Measurements from ENCODE around the gene OR2S2.

Gene OR2S2

GRCh38 chr9:35909687-35910612 is 48.0 kb downstream of the OR2S2 start:
- H3K9me3 ChIP-seq (ENCODE audit: insufficient read depth, low read depth, low read length) = no peaks in the 10 kb centered on the region
- no peaks in the 10 kb centered on the region for H3K9me2 ChIP-seq (replicated peaks; ENCODE audit: low read depth, low read length)
- no peaks in the 10 kb centered on the region for H3K27me3 ChIP-seq (ENCODE audit: insufficient read depth, low read length, poor library complexity, severe bottlenecking)
- no peak overlapping the region for H3K4me3 ChIP-seq (ENCODE audit: low read length, poor library complexity, severe bottlenecking)
- no peaks in the 10 kb centered on the region for H3K79me2 ChIP-seq (ENCODE audit: insufficient read depth, low read length)
- TF ChIP-seq CTCF (conservative IDR thresholded peaks at IDR 0.05; ENCODE audit: low read length) (no peak), EZH2phosphoT487 (IDR thresholded peaks at IDR 0.05; ENCODE audit: borderline replicate concordance) (no peak)
- H3K4me2 ChIP-seq (ENCODE audit: low read depth, low read length, poor library complexity, severe bottlenecking) = peak overlapping the region; percentile 45
- peaks cover 7% of the 10 kb centered on the region for H3F3A ChIP-seq (ENCODE audit: low read depth)
- H4K20me1 ChIP-seq (ENCODE audit: insufficient read depth, low read length, poor library complexity, severe bottlenecking) = no peaks in the 10 kb centered on the region
- no peak overlapping the region for H3K9ac ChIP-seq (ENCODE audit: low read depth, low read length, poor library complexity, severe bottlenecking)
- no peaks in the 10 kb centered on the region for H3K36me3 ChIP-seq (ENCODE audit: insufficient read depth, low read length)
- peaks cover 20% of the 10 kb centered on the region for H3K4me1 ChIP-seq (ENCODE audit: insufficient read depth, low read length, poor library complexity, severe bottlenecking)
- H2AFZ ChIP-seq (ENCODE audit: low read length) = no peak overlapping the region

GRCh38 chr9:35909274-35909673 is 48.7 kb downstream of the OR2S2 start, which contains the start of gene SPAAR:
Gene SPAAR (plus strand): TSS chr9:35909490. CDS start chr9:35910464, 974 bp downstream.
- H3K9me3 ChIP-seq (ENCODE audit: insufficient read depth, low read depth, low read length) = no peaks in the 10 kb centered on the region
- H3K36me3 ChIP-seq (ENCODE audit: insufficient read depth, low read length) = no peaks in the 10 kb centered on the region
- H3K79me2 ChIP-seq (ENCODE audit: insufficient read depth, low read length) = no peaks in the 10 kb centered on the region
- TF ChIP-seq CTCF (conservative IDR thresholded peaks at IDR 0.05; ENCODE audit: low read length) (no peak), EZH2phosphoT487 (IDR thresholded peaks at IDR 0.05; ENCODE audit: borderline replicate concordance) (no peak)
- peaks cover 7% of the 10 kb centered on the region for H3F3A ChIP-seq (ENCODE audit: low read depth)
- H3K4me2 ChIP-seq (ENCODE audit: low read depth, low read length, poor library complexity, severe bottlenecking) = no peak within 1 kb of the TSS
- H3K27me3 ChIP-seq (ENCODE audit: insufficient read depth, low read length, poor library complexity, severe bottlenecking) = no peaks in the 10 kb centered on the region
- H3K4me1 ChIP-seq (ENCODE audit: insufficient read depth, low read length, poor library complexity, severe bottlenecking) = peaks cover 20% of the 10 kb centered on the region
- no peak within 1 kb of the TSS for H2AFZ ChIP-seq (ENCODE audit: low read length)
- no peak within 1 kb of the TSS for H3K4me3 ChIP-seq (ENCODE audit: low read length, poor library complexity, severe bottlenecking)
- H4K20me1 ChIP-seq (ENCODE audit: insufficient read depth, low read length, poor library complexity, severe bottlenecking) = no peaks in the 10 kb centered on the region
- no peaks in the 10 kb centered on the region for H3K9me2 ChIP-seq (replicated peaks; ENCODE audit: low read depth, low read length)
- no peak within 1 kb of the TSS for H3K9ac ChIP-seq (ENCODE audit: low read depth, low read length, poor library complexity, severe bottlenecking)

- H3K4me1 ChIP-seq (ENCODE audit: insufficient read depth, low read length, poor library complexity, severe bottlenecking) = peaks cover 20% of the 10 kb centered on the region
- no peak overlapping the region for H3K4me3 ChIP-seq (ENCODE audit: low read length, poor library complexity, severe bottlenecking)
Measured at GRCh38 chr9:35908504-35909125, 49.3 kb downstream of the OR2S2 start.

More at GRCh38 chr9:35908504-35909125, 49.3 kb downstream of the OR2S2 start:
- H3K36me3 ChIP-seq (ENCODE audit: insufficient read depth, low read length) = no peaks in the 10 kb centered on the region
- no peaks in the 10 kb centered on the region for H4K20me1 ChIP-seq (ENCODE audit: insufficient read depth, low read length, poor library complexity, severe bottlenecking)
- no peaks in the 10 kb centered on the region for H3K79me2 ChIP-seq (ENCODE audit: insufficient read depth, low read length)
- TF ChIP-seq EZH2phosphoT487 (IDR thresholded peaks at IDR 0.05; ENCODE audit: borderline replicate concordance) (no peak), CTCF (conservative IDR thresholded peaks at IDR 0.05; ENCODE audit: low read length) (no peak)
- no peaks in the 10 kb centered on the region for H3K27me3 ChIP-seq (ENCODE audit: insufficient read depth, low read length, poor library complexity, severe bottlenecking)
- no peaks in the 10 kb centered on the region for H3K9me3 ChIP-seq (ENCODE audit: insufficient read depth, low read depth, low read length)
- H2AFZ ChIP-seq (ENCODE audit: low read length) = no peak overlapping the region
- no peak overlapping the region for H3K9ac ChIP-seq (ENCODE audit: low read depth, low read length, poor library complexity, severe bottlenecking)
- no peaks in the 10 kb centered on the region for H3K9me2 ChIP-seq (replicated peaks; ENCODE audit: low read depth, low read length)
- H3F3A ChIP-seq (ENCODE audit: low read depth) = peaks cover 7% of the 10 kb centered on the region
- H3K4me2 ChIP-seq (ENCODE audit: low read depth, low read length, poor library complexity, severe bottlenecking) = no peak overlapping the region
